Colonic mucosa (tissue), 4 donors: ENCODE measurements around the gene PCDH19. TPM values are rescaled to one million over a fixed set of nuclear protein-coding genes. Genes with fewer than 3 reads are reported as not detected.

Experiments used
- DNase-seq: peaks from one replicate; pipeline ENCODE4 v3.0.0-alpha.2; 2020
- H3K27ac ChIP-seq: fragments of 200-600 bp; one replicate; pipeline ENCODE4 v1.8.0; 2021
- H3K27me3 ChIP-seq: fragments of 200-600 bp; one replicate; pipeline ENCODE4 v1.8.0; 2021
- H3K36me3 ChIP-seq: fragments of 200-600 bp; one replicate; pipeline ENCODE4 v1.8.0; 2021
- H3K4me1 ChIP-seq: fragments of 200-600 bp; one replicate; pipeline ENCODE4 v1.8.0; 2021; ENCODE audit warnings: mild to moderate bottlenecking
- H3K4me3 ChIP-seq: fragments of 200-600 bp; one replicate; pipeline ENCODE4 v1.8.0; 2021
- H3K9ac ChIP-seq, 2 donors: one replicate each; pipeline ENCODE4 v1.7.0; 2013; ENCODE audit warnings: control low read depth in 2 of 2, low read depth in 2 of 2, low read length in 2 of 2
- H3K9me3 ChIP-seq: fragments of 200-600 bp; one replicate; pipeline ENCODE4 v1.8.0; 2021
- intact Hi-C: fragments of 100-400 bp; cut with DNase I; formaldehyde crosslinking; loops from one replicate; pipeline ENCODE4 v1.14.1; 2022
- total RNA-seq, 2 donors: library from RNA; stranded (reverse); fragmentation: NEBNext Ultra II Directional in 1 of 2; extraction: Animal tissue kit (Norgen Biotek cat#: 25700) in 1 of 2; gene quantifications; one replicate each; pipeline ENCODE4 v1.2.1, GENCODE V29; 2021
- TF ChIP-seq, protein P1 (sequence below): fragments of 200-600 bp; IDR thresholded peaks from one replicate; pipeline ENCODE4 v1.8.0; 2022; ENCODE audit warnings: antibody characterized with exemption, mild to moderate bottlenecking
- donor health status: healthy.
- donor health status: DM: no; HTN: no; CAD: no.
- donor health status: DM: no; HTN: no; CAD: no.

The PCDH19 gene
- total RNA-seq, 2 donors from 2014 or later = 0.96 to 1.3 TPM

DNA sequence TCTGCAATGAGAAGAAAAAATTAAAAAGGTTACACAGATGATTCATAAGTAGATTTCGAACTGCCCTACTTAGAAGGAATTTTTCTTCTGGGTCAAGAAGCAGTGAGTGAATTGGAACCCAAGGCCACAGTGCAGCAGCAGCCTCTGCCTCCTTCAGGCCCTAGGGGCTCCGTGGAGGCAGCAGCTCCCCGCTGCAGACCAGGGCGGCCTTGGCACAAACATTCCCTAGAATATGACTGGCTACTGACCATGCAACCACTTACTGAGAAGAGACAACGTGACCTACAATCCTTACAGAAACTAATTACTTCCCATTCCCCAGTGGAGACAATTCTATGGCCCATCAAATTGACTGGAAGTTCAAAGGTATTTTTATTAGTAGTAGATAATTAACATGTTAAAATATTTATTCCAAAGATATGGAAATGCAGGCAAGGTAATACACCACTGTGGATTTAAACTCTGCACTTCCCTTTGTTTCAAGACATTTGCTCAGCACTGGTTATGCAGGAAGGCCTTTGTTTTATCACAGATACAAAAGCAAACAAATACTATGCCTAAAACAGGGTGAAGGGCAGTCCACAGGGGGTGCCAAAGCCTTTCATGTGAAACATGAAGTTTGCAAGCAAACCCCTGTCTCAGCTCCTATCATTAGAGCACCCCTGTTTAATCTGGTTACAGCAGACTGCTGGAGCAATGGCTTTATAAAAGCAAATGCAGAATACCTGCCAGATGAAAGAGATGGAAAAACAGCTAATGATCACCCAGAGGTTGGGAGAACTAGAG, 59.2 kb downstream of the PCDH19 start:
- H3K27ac ChIP-seq = no peak overlapping the region
- no peaks in the 10 kb centered on the region for H3K4me1 ChIP-seq
- TF ChIP-seq, protein P1, sequence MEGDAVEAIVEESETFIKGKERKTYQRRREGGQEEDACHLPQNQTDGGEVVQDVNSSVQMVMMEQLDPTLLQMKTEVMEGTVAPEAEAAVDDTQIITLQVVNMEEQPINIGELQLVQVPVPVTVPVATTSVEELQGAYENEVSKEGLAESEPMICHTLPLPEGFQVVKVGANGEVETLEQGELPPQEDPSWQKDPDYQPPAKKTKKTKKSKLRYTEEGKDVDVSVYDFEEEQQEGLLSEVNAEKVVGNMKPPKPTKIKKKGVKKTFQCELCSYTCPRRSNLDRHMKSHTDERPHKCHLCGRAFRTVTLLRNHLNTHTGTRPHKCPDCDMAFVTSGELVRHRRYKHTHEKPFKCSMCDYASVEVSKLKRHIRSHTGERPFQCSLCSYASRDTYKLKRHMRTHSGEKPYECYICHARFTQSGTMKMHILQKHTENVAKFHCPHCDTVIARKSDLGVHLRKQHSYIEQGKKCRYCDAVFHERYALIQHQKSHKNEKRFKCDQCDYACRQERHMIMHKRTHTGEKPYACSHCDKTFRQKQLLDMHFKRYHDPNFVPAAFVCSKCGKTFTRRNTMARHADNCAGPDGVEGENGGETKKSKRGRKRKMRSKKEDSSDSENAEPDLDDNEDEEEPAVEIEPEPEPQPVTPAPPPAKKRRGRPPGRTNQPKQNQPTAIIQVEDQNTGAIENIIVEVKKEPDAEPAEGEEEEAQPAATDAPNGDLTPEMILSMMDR = no peak
- no peaks in the 10 kb centered on the region for H3K36me3 ChIP-seq
- H3K9me3 ChIP-seq = no peaks in the 10 kb centered on the region
- no peak for DNase-seq
- intact Hi-C loops = no loop called here
- H3K4me3 ChIP-seq = no peak overlapping the region
- no peak overlapping the region for H3K9ac ChIP-seq
- H3K27me3 ChIP-seq = no peaks in the 10 kb centered on the region

DNA sequence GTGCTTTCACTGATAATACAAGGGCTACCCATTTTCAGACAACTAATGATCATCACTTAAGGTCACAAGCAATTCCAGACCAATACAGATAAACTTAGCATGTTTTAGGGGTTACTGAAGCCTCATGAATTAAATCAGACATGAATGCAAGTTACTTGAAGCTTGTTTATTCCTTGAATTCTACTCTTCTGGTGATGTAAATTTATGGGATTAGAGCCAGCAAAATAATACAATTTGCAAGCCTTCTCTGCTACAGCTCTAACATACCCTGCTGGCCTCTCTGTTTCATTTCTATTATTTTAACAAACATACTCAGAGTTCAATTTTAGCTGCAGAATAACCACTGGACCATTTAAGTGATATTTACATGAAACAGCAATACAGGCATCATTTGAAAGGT, 60.7 kb downstream of the PCDH19 start:
- Histone ChIP-seq H3K9me3 (no peaks in the 10 kb centered on the region), H3K27ac (no peak overlapping the region), H3K9ac (no peak overlapping the region), H3K4me3 (no peak overlapping the region), H3K36me3 (no peaks in the 10 kb centered on the region), H3K4me1 (no peaks in the 10 kb centered on the region), H3K27me3 (no peaks in the 10 kb centered on the region)
- TF ChIP-seq, protein P1 = no peak
- no peak for DNase-seq
- intact Hi-C loops = no loop called here

DNA sequence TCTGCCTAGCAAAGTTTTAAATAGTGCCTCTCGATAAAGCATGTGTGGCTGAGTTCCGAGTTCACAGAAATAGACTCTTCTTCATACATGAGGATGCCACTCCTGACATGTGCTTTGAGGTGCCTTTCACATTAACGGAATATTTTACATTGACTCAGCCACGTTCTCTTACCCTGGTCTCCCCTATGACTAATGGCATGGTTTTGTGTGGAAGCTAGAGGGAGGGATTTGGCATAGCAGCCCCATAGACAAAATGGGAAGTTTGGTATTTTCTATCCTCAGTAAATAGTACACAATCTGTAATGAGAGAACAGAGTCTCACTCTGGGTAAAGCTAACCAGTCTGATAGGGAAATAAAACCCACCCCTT, 68.9 kb downstream of the PCDH19 start:
- DNase-seq = no peak
- no peak overlapping the region for H3K27ac ChIP-seq
- no peak overlapping the region for H3K9ac ChIP-seq
- no peaks in the 10 kb centered on the region for H3K4me1 ChIP-seq
- H3K9me3 ChIP-seq = no peaks in the 10 kb centered on the region
- no peaks in the 10 kb centered on the region for H3K27me3 ChIP-seq
- H3K4me3 ChIP-seq = no peak overlapping the region
- no peaks in the 10 kb centered on the region for H3K36me3 ChIP-seq
- TF ChIP-seq, protein P1 = no peak
- intact Hi-C loops = no loop called here

DNA sequence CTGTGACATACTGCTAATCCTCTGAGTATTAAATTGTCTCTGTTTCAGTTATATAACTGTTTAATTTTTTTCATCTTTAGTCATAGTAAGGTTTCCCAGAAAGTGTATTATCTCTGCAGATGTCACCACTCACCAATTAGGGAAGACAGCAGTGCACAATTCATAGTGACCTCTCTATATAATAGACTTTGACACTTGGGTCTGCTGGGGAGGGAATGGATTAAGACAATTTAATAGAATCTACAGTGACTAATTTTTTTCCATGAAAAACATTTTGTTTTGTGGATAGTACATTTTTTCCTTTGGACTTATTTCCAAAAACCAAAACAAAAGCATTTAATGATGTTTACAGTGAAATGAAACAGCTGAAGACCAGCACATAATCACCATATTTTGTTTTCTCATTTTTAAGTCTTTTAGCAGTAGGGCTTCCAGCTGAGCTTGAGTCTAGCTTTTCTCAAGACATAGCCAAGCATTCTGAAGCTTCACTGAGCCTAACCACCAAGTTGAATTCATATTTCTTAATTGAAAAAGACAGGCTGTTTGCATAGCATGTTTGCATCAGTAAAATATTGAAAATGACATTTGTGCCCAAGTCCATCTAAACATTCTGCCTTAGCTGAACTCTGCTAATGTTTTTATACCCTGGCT, 69.5 kb downstream of the PCDH19 start:
- Histone ChIP-seq H3K36me3 (no peaks in the 10 kb centered on the region), H3K4me1 (no peaks in the 10 kb centered on the region), H3K9ac (no peak overlapping the region), H3K27me3 (no peaks in the 10 kb centered on the region), H3K4me3 (no peak overlapping the region), H3K9me3 (no peaks in the 10 kb centered on the region), H3K27ac (no peak overlapping the region)
- DNase-seq = no peak
- TF ChIP-seq, protein P1 = no peak
- intact Hi-C loops = no loop called here

DNA sequence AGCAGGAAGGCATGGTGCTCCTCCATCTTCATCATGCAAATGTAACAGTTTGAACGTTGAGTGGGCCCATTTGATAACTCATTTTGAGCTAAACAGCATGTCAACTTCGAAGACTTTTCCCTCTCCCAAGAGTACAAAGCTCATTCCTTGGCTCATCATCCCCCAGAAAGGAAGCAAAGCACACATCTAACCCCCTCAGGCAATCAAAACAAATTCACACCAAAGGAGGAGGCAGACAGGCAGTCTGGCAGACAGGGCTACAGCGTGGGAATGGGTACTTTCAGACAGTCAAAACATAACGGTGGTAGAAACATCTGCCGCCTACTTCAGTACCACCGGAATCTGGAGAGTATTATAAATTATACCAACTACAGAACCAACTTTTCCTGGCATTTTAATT, 81.7 kb downstream of the PCDH19 start:
- Histone ChIP-seq H3K27me3 (peaks cover 5% of the 10 kb centered on the region), H3K27ac (no peak overlapping the region), H3K36me3 (no peaks in the 10 kb centered on the region), H3K9ac (no peak overlapping the region), H3K9me3 (no peaks in the 10 kb centered on the region), H3K4me1 (no peaks in the 10 kb centered on the region), H3K4me3 (no peak overlapping the region)
- intact Hi-C loops = no loop called here
- TF ChIP-seq, protein P1 = no peak
- DNase-seq = no peak
